ENCODE data around the gene RUNX1.

Gene RUNX1

DNA sequence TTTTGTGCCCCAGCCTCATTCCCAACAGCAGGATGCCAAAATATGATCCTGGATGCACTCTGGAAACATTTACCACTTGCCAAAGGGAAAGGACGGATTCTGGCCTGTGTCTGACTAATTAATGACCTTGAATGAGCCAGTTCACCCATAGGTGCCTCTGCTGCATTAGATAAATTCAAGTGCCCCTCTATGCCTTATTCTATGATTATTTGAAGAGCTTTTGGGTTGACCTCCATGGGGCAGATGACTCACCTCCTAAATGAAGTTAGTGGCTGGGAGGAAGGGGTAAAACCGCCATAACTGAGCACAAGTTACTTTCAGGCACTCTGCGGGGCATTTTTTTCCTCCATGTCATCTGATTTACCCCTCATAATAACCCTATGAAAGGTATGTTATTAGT is 282.2 kb downstream of the RUNX1 start:
- Histone ChIP-seq H2AFZ (no peak overlapping the region), H3K27me3 (ENCODE audit: control insufficient read depth, insufficient read depth, low read length) (no peaks in the 10 kb centered on the region), H3K9me3 (ENCODE audit: control insufficient read depth, low read length) (no peaks in the 10 kb centered on the region), H3K79me2 (no peaks in the 10 kb centered on the region), H3K4me3 (ENCODE audit: low read depth, low read length) (no peak overlapping the region), H3K9ac (no peak overlapping the region), H3K4me2 (ENCODE audit: low read length) (no peak overlapping the region), H3K27ac (no peak overlapping the region), H3K36me3 (ENCODE audit: control insufficient read depth, insufficient read depth, low read length) (no peaks in the 10 kb centered on the region), H3K4me1 (no peaks in the 10 kb centered on the region)
- no peak for TF ChIP-seq CTCF (IDR thresholded peaks at IDR 0.05)

- no peak overlapping the region for H3K9ac ChIP-seq
- no peaks in the 10 kb centered on the region for H3K79me2 ChIP-seq
- H3K4me1 ChIP-seq: no peaks in the 10 kb centered on the region
- no peaks in the 10 kb centered on the region for H3K27me3 ChIP-seq (ENCODE audit: control insufficient read depth, insufficient read depth, low read length)
- TF ChIP-seq CTCF (IDR thresholded peaks at IDR 0.05): no peak
- H3K4me2 ChIP-seq (ENCODE audit: low read length): no peak overlapping the region
- H3K27ac ChIP-seq: no peak overlapping the region
- H3K9me3 ChIP-seq (ENCODE audit: control insufficient read depth, low read length): no peaks in the 10 kb centered on the region
- H2AFZ ChIP-seq: no peak overlapping the region
- no peak overlapping the region for H3K4me3 ChIP-seq (ENCODE audit: low read depth, low read length)
- H3K36me3 ChIP-seq (ENCODE audit: control insufficient read depth, insufficient read depth, low read length): no peaks in the 10 kb centered on the region
These were observed 283.5 kb downstream of the RUNX1 start for GRCh38 chr21:34765619-34766018.

- Histone ChIP-seq H3K4me1 (no peaks in the 10 kb centered on the region), H2AFZ (no peak overlapping the region), H3K79me2 (no peaks in the 10 kb centered on the region), H3K9ac (no peak overlapping the region), H3K27me3 (ENCODE audit: control insufficient read depth, insufficient read depth, low read length) (no peaks in the 10 kb centered on the region), H3K4me3 (ENCODE audit: low read depth, low read length) (no peak overlapping the region), H3K9me3 (ENCODE audit: control insufficient read depth, low read length) (no peaks in the 10 kb centered on the region), H3K36me3 (ENCODE audit: control insufficient read depth, insufficient read depth, low read length) (no peaks in the 10 kb centered on the region), H3K27ac (no peak overlapping the region), H3K4me2 (ENCODE audit: low read length) (no peak overlapping the region)
- TF ChIP-seq CTCF (IDR thresholded peaks at IDR 0.05): no peak
These were observed 284.3 kb downstream of the RUNX1 start for GRCh38 chr21:34764715-34765284.

GRCh38 chr21:34762786-34763185 is 286.3 kb downstream of the RUNX1 start:
- Histone ChIP-seq H3K79me2 (no peaks in the 10 kb centered on the region), H3K4me1 (no peaks in the 10 kb centered on the region), H3K36me3 (ENCODE audit: control insufficient read depth, insufficient read depth, low read length) (no peaks in the 10 kb centered on the region), H3K9me3 (ENCODE audit: control insufficient read depth, low read length) (no peaks in the 10 kb centered on the region), H3K27me3 (ENCODE audit: control insufficient read depth, insufficient read depth, low read length) (no peaks in the 10 kb centered on the region), H3K27ac (no peak overlapping the region), H3K4me2 (ENCODE audit: low read length) (no peak overlapping the region), H2AFZ (no peak overlapping the region), H3K4me3 (ENCODE audit: low read depth, low read length) (no peak overlapping the region), H3K9ac (no peak overlapping the region)
- TF ChIP-seq CTCF (IDR thresholded peaks at IDR 0.05): no peak

- no peak for TF ChIP-seq CTCF (IDR thresholded peaks at IDR 0.05)
- no peaks in the 10 kb centered on the region for H3K79me2 ChIP-seq
- no peaks in the 10 kb centered on the region for H3K36me3 ChIP-seq (ENCODE audit: control insufficient read depth, insufficient read depth, low read length)
- no peak overlapping the region for H2AFZ ChIP-seq
- no peak overlapping the region for H3K9ac ChIP-seq
- H3K4me1 ChIP-seq: no peaks in the 10 kb centered on the region
- H3K4me3 ChIP-seq (ENCODE audit: low read depth, low read length): no peak overlapping the region
- H3K27ac ChIP-seq: no peak overlapping the region
- no peaks in the 10 kb centered on the region for H3K9me3 ChIP-seq (ENCODE audit: control insufficient read depth, low read length)
- H3K4me2 ChIP-seq (ENCODE audit: low read length): no peak overlapping the region
- no peaks in the 10 kb centered on the region for H3K27me3 ChIP-seq (ENCODE audit: control insufficient read depth, insufficient read depth, low read length)
These were observed 287.3 kb downstream of the RUNX1 start for GRCh38 chr21:34761758-34762330.
